NT2/D1 (cell line): ENCODE results near the gene NAV2.

Experiments used
- DNase-seq: peaks from one replicate; pipeline ENCODE4 v3.0.0-alpha.2; 2011; ENCODE audit warnings: low read depth, low spot score
- H3K27me3 ChIP-seq: 2 replicates; pipeline ENCODE4 v1.6.0; 2011; ENCODE audit warnings: mild to moderate bottlenecking; ENCODE audit not compliant: insufficient read length, insufficient read depth
- H3K36me3 ChIP-seq: 2 replicates; pipeline ENCODE4 v1.6.1; 2011; ENCODE audit warnings: mild to moderate bottlenecking, low read length, mixed read lengths; ENCODE audit not compliant: insufficient read depth, insufficient read length
- H3K4me1 ChIP-seq: 2 replicates; pipeline ENCODE4 v1.5.1; 2011; ENCODE audit not compliant: insufficient read depth, insufficient read length
- H3K4me3 ChIP-seq: 2 replicates; pipeline ENCODE4 v1.5.1; 2011; ENCODE audit warnings: low read depth; ENCODE audit not compliant: insufficient read length
- H3K9ac ChIP-seq: 2 replicates; pipeline ENCODE4 v1.6.0; 2011; ENCODE audit warnings: low read depth; ENCODE audit not compliant: insufficient read length
- H3K9me3 ChIP-seq: 2 replicates; pipeline ENCODE4 v1.5.1; 2011; ENCODE audit warnings: mild to moderate bottlenecking, low read length; ENCODE audit not compliant: insufficient read depth
- SUZ12 ChIP-seq: IDR thresholded peaks from 2 replicates; pipeline ENCODE4 v1.6.1; 2011; ENCODE audit not compliant: insufficient read length, insufficient read depth; ENCODE audit errors: extremely low read depth
- YY1 ChIP-seq: IDR thresholded peaks from 2 replicates; pipeline ENCODE4 v1.6.1; 2011; ENCODE audit not compliant: insufficient read length, insufficient read depth
- ZNF274 ChIP-seq: IDR thresholded peaks from 2 replicates; pipeline ENCODE4 v1.6.1; 2011; ENCODE audit warnings: mild to moderate bottlenecking, low read depth, low read length

The NAV2 gene

DNA sequence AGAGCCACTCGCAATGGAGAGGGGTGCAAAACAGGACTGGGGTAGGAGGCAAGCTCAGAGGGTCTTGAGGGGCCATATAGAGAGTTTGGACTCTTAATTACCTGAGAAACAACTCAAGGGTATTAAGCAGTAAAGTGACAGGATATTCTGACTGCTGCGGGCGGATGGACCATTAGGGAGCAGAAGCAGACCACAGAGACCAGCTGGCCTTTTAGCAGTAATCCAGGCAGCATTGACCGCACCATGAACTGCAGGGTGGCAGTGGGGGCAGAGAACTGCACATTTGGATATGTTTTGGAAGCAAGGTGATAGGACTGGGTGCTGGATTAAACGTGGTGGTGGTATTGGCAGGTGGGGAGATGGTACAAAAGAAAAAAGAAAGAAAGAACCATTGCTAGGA, 322.3 kb downstream of the NAV2 start:
- Histone ChIP-seq H3K27me3 (no peaks in the 10 kb centered on the region), H3K4me3 (no peak overlapping the region), H3K9ac (no peak overlapping the region), H3K4me1 (no peaks in the 10 kb centered on the region), H3K9me3 (no peaks in the 10 kb centered on the region), H3K36me3 (peaks cover 57% of the 10 kb centered on the region)
- no peak for DNase-seq
- TF ChIP-seq YY1 (no peak), ZNF274 (no peak), SUZ12 (no peak)

DNA sequence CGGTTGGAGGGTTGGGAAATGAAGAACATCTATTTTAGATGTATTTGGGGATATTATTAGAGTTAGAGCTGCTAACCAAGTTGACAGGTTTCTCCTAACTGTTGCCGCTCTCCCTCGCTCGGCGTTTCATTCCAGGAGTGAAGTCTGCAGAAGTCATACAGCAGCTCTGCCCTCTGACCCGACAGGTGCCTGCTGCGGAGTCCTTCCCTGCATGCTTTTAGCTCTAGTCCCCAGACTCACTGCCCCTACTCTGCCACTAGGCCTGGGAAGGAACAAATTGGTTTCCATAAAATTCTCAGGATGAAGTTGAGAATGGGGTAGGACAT, 322.7 kb downstream of the NAV2 start:
- H3K4me1 ChIP-seq = no peaks in the 10 kb centered on the region
- TF ChIP-seq ZNF274 (no peak), SUZ12 (no peak), YY1 (no peak)
- peaks cover 61% of the 10 kb centered on the region for H3K36me3 ChIP-seq
- H3K9ac ChIP-seq = no peak overlapping the region
- no peak overlapping the region for H3K4me3 ChIP-seq
- no peaks in the 10 kb centered on the region for H3K27me3 ChIP-seq
- DNase-seq = no peak
- no peaks in the 10 kb centered on the region for H3K9me3 ChIP-seq

DNA sequence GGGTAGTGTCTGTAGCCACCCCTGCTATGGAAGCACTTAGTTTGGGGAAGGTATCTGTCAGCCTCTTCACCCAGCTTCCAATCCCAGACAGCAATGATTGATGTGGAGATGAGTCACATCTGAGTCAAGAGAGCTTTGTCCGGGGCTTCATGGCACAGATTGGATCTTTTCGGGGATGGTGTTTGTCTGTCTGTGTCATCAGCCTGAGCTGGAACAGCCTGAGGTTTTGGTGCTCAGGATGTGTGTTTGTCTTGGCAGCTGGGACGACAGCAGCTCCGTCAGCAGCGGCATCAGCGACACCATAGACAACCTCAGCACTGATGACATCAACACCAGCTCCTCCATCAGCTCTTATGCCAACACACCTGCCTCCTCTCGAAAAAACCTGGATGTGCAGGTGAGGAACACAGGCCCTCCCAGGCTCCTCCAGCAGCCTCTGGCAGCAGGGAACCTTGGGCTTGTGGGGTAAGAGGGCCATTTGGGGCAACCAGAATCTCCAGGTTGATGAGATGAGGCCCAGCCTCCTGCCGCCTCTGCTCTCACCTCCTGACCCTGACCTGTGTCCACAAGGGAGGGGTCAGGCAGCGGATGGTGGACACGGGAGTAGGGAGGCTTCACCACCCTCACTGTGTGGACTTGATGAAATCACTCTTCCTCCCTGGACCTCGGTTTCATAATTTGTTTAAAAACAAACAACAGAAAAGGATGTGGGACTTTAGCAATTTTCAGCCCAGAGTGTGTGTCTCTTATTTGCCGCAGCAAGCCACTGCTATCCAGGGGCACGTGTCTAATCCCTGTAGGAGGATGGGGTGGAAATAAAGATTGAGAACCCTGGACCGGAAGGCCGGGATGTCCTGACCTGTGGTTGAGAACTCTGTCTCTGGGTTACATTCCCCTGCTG, 323.3 kb downstream of the NAV2 start:
- Histone ChIP-seq H3K4me3 (no peak overlapping the region), H3K9me3 (no peaks in the 10 kb centered on the region), H3K27me3 (no peaks in the 10 kb centered on the region), H3K9ac (no peak overlapping the region), H3K36me3 (peaks cover 67% of the 10 kb centered on the region), H3K4me1 (no peaks in the 10 kb centered on the region)
- no peak for DNase-seq
- no peak for TF ChIP-seq SUZ12
- TF ChIP-seq YY1 = no peak
- no peak for TF ChIP-seq ZNF274

DNA sequence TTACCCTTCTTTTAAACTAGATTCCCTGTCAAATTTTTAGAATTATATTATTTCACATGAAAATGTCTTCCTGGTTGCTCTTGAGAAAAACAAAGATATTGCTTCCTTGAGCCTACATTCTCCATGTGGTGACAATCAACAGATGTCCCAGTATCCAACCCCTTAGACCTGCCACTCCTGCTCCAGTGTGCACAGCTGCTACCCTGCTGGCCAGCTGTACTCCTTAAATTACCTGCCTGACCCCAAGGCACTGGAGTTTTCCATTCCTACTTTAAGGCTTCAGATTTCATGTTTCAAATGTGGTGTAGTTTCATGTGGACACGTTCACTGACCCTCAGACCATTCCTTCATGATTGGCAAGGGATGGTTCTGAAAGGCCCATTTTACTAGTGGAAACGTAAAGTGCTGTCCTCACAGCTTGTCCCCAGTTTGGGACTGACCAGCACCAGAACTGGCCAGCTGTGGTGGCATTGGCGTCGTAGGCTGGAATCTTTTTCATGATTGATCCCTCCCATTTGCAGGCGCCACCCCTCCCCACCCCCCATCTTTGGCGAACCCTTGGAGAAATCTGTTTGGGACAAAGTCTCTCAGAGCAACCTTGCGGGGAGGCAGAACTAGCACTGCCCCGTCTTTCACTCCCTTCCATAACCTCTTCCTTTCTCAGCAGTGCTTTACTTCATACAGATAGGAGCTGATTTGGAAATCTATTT, 324.1 kb downstream of the NAV2 start:
- H3K9ac ChIP-seq = no peak overlapping the region
- H3K9me3 ChIP-seq = no peaks in the 10 kb centered on the region
- no peak overlapping the region for H3K4me3 ChIP-seq
- no peaks in the 10 kb centered on the region for H3K27me3 ChIP-seq
- no peak for DNase-seq
- H3K4me1 ChIP-seq = no peaks in the 10 kb centered on the region
- TF ChIP-seq ZNF274 = no peak
- TF ChIP-seq YY1 = no peak
- TF ChIP-seq SUZ12 = no peak
- H3K36me3 ChIP-seq = peaks cover 75% of the 10 kb centered on the region

DNA sequence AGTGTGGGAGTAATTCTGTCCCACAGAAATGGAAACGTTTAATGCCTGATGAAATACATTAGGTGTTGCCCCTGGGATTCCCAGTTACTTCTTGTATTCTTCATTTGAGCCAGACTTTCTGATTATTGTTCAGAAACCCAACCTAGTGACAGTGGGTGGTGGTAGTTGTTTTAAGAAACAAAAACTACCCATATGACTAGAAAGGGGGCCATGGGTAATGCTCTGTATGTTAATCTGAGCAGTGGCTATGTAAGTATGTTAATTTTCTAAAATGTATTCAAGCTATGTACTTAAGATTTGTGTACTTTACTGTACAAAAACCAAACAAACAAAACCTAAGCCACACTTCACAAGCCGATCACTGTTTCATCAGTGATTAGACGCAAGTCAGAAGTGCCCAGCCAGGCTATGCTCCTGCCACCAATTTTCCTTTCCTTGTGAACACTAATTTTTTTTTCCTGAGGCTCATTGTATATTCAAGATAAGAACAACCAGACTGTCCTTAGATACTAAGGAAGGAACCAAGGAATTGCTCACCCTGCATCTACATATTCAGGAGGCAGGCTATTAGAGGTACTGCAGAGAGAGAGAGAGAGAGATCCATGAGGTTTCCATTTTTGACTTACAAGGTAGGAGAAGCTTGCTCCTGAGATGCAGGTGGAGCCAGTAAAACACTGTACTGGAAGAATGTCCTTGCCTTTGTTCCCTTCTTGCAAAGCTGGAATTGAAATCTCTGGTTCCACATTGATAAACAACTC, 324.9 kb downstream of the NAV2 start:
- Histone ChIP-seq H3K9ac (no peak overlapping the region), H3K9me3 (no peaks in the 10 kb centered on the region), H3K4me3 (no peak overlapping the region), H3K27me3 (no peaks in the 10 kb centered on the region), H3K36me3 (peaks cover 76% of the 10 kb centered on the region), H3K4me1 (no peaks in the 10 kb centered on the region)
- TF ChIP-seq YY1 (no peak), ZNF274 (no peak), SUZ12 (no peak)
- DNase-seq = no peak

DNA sequence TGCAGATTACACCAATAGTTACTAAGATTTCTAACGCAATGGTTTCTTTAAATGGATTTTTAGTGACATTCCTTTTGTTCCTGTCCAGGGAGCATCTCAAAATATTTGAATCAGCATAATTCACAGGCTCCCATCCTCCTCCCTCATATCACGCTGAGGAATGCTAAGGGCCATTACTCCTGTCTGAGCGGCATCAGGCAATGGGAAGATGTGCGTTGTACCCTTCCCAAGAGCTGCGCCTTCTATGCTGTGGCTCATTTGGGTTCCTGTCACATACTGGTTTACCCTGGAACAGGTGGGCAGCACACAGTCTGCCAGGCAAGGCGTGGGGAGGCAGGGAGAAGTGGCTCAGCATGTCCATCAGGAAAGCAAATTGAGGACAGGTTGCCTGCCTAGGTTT, 325.8 kb downstream of the NAV2 start:
- TF ChIP-seq SUZ12 = no peak
- TF ChIP-seq YY1 = no peak
- TF ChIP-seq ZNF274 = no peak
- peaks cover 75% of the 10 kb centered on the region for H3K36me3 ChIP-seq
- no peak overlapping the region for H3K9ac ChIP-seq
- DNase-seq = no peak
- no peaks in the 10 kb centered on the region for H3K27me3 ChIP-seq
- H3K4me1 ChIP-seq = no peaks in the 10 kb centered on the region
- H3K4me3 ChIP-seq = no peak overlapping the region
- H3K9me3 ChIP-seq = no peaks in the 10 kb centered on the region

DNA sequence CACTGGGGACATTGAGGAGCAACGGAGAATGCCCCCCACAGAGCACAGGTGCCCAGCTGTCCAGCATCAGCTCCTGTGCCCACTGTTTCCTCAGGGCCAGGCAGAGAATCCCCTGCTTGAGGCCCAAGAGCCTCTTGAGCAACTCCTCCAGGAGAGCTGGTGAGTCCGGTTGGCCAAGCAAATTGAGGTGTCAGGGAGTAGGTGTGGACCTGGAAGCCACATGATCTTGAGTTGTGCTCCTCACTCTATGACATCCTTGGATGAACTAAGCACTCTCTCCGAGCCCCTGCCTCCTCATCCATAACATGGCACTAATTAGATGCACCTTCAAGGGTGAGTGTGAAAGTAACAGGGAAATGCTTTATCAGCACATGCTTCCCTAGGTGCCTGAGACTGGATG, 326.3 kb downstream of the NAV2 start:
- Histone ChIP-seq H3K4me1 (no peaks in the 10 kb centered on the region), H3K4me3 (no peak overlapping the region), H3K9me3 (no peaks in the 10 kb centered on the region), H3K9ac (no peak overlapping the region), H3K27me3 (no peaks in the 10 kb centered on the region), H3K36me3 (peaks cover 79% of the 10 kb centered on the region)
- no peak for TF ChIP-seq YY1
- TF ChIP-seq ZNF274 = no peak
- TF ChIP-seq SUZ12 = no peak
- no peak for DNase-seq
